ENCODE results near the gene S100PBP.
A peak's percentile ranks its signal among the peaks of the same experiment; 100 is the strongest.

Gene S100PBP

DNA sequence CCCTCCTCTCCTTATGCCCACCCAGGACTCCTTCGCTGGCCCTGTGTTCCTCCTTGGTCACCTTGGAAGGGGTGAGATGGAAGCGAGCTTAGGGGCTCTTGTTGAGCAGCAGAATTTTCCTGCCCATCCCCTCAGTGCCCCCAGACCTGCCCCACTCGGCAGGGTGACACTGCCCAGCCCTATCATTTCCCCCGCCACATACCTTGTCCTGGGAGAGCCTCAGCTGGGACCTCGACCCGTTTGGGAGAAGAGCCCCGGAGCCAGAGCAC, 54.7 kb downstream of the S100PBP start:
- TF ChIP-seq, protein P1, sequence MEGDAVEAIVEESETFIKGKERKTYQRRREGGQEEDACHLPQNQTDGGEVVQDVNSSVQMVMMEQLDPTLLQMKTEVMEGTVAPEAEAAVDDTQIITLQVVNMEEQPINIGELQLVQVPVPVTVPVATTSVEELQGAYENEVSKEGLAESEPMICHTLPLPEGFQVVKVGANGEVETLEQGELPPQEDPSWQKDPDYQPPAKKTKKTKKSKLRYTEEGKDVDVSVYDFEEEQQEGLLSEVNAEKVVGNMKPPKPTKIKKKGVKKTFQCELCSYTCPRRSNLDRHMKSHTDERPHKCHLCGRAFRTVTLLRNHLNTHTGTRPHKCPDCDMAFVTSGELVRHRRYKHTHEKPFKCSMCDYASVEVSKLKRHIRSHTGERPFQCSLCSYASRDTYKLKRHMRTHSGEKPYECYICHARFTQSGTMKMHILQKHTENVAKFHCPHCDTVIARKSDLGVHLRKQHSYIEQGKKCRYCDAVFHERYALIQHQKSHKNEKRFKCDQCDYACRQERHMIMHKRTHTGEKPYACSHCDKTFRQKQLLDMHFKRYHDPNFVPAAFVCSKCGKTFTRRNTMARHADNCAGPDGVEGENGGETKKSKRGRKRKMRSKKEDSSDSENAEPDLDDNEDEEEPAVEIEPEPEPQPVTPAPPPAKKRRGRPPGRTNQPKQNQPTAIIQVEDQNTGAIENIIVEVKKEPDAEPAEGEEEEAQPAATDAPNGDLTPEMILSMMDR (IDR thresholded peaks at IDR 0.05; ENCODE audit: insufficient read depth, missing control alignments), result no peak
- no peak for FAIRE-seq
- no peak for DNase-seq (ENCODE audit: insufficient read length, low spot score)

DNA sequence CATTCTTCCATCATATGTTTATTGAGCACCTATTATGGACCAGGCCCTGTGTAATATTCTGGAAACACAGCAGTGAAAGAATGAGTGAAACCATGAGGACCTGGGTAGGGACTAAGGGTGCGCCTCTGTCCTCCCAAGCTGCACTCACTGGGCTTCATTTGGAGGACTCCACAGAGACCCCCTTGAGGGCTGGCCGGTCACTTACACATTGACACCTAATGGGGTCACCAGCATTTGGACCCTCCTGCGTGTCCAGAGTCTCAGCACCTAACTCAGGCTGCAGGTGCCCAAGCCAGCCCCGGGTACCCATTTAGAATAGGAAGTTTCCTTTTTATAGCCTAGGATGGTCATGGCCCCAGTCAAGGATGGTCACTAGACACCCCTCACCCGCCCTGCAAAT, 56.0 kb downstream of the S100PBP start:
- FAIRE-seq (no peak), DNase-seq (ENCODE audit: insufficient read length, low spot score) (no peak)
- TF ChIP-seq, protein P1 (IDR thresholded peaks at IDR 0.05; ENCODE audit: insufficient read depth, missing control alignments), result no peak

DNA sequence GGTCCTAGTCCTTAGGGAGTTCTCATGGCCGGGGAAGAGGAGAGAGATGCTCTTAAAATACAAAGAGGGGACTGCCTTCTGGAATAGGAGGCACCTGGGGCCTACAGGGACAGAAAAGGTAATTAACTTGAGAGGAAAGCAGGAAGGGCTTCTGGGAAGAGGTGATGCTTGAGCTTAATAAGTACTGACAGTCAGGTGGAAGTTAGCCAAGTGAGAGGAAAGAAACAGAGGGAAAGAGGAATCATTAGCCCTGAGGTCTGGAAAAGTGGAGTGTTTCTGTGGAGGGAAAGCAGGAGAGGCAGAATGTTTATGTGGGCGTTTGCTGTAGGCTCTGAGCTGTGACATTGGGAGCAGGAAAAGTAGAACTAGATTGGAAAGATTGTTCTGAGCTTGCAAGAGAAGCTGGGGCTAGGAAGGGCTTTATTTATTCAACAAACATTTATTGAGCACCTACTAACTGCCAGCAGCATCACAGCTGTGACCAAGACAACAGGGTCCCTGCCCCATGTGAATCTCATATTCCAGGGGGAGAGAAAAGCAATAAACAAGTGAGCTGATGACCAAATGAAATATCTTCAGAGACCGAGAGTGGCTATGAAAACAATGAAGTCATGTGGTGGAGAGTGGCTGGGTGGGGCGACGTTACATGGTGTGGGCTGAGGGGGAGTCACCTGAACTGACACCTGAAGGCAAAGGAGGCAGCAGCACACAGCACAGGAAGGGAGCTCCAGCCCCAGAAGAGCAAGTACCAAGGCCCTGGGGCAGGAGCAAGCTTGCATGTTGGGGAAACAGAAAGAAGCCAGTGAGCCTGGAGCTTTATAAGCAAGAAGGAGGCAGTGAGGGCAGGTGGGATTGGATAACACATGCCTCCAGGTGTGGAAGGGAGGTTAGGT, 57.7 kb downstream of the S100PBP start:
- TF ChIP-seq, protein P1 (IDR thresholded peaks at IDR 0.05; ENCODE audit: insufficient read depth, missing control alignments), result no peak
- DNase-seq (ENCODE audit: insufficient read length, low spot score) (no peak), FAIRE-seq (no peak)

DNA sequence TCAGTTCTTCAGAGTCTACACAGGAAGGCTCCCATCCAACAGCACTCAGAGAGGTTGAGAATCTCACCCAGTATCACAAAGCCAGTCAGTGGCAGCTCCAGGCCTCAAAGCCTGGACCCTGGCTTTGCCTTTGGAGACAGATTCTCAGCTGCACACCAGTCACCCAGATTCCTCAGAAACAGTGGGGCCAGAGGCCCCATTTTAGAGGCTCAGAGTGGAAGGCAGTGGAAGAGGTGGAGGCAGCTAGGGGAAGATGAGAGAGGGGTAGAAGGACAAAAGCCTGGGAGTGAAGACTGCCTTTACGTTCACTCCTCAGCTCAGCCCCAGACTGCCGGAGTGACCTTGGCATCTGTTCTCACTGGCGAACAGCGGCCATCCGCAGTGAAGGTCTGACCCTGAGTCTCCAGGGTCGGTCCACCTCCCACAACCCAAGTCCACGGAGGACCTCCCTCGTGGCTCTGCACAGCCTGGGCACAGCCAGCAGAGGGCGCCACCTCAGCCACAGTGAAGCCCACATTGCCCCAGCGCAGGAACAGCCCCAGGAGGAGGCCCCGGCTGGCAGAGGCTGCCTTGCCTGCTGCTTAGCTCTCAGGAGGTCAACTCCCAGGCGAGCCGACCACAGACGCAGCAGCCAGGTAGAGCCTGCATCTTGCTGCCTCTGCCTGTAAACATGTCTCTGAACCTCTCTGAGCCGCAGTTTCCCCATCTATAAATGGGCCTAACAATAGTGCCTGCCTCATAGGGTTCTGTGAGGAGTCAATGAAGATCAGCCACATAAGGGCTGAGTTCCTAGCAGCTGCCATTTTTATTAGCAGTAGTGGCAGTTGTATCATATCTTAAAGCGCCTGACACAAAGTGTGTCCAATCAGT, 59.1 kb downstream of the S100PBP start:
- FAIRE-seq (no peak), DNase-seq (ENCODE audit: insufficient read length, low spot score) (peak; percentile 93)
- TF ChIP-seq, protein P1 (IDR thresholded peaks at IDR 0.05; ENCODE audit: insufficient read depth, missing control alignments), result peak; percentile 84

DNA sequence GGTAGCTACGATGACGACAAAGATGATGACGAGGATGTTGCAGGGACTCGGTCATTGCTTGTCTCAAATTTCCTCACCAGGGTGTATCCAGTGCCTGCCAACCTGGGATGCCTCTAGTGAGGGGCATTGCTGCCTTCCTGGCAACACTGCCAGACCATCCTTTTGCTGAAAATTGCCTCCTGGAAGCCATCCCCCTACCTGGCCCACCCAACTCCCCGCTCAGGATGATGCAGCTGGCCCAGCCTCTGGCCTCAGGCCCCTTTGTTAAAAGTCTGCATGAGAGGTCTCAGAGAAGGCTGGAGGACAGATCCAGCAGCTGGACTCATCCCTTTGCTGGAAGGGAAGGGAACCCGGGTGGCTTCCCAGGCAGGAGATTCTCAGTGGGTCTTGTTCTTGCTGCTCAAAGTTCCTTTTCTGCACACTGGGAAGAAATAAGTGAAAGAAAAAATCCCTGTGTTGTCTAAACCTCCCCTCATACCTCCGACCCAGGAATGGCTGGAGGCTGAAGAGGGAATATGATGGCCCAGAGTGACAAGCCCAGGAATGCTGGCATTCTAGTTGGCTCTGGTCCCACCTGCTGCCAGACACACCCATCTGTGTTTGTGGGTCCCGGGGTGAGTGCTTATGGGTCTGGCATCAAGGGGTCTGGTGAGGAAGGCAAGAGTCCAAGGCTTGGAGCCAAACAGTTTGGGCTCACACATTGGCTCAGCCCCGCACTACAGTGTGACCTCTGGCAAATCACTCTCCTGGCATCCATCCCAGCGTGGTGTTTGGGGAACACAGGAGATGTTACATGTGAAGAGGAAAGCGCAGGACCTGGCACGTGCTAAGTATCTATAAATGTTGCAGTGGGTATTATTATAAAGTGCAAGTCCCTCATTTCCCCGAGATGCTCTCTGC, 60.0 kb downstream of the S100PBP start:
- DNase-seq (ENCODE audit: insufficient read length, low spot score) (no peak), FAIRE-seq (no peak)
- TF ChIP-seq, protein P1 (IDR thresholded peaks at IDR 0.05; ENCODE audit: insufficient read depth, missing control alignments), result no peak

DNA sequence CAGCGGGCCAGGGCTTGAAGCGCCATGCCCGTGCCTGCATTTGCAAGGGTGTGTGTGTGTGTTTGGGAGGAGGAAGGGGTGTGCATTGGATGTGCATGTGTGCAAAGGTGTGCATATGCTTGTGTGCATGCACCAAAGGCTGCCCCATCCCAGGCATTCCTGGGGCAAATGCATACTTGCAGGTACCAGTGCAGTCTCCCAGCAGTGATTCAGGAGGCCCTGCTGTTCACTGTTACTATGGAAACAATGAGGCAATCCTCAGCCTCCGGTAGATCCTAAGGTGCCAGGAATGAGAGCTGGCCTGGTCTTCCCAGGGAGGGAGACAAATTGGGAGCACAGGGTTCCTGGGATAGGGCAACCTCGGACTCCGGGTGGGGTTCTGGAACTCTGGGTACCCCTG, 60.7 kb downstream of the S100PBP start:
- DNase-seq (ENCODE audit: insufficient read length, low spot score) (no peak), FAIRE-seq (no peak)
- TF ChIP-seq, protein P1 (IDR thresholded peaks at IDR 0.05; ENCODE audit: insufficient read depth, missing control alignments), result no peak
